GM21515 (cell line): ENCODE results near the gene AMT.
"Not testable (repeated sequence)": the region's sequence is repeated elsewhere in the genome, so short reads cannot be mapped to it uniquely, and the experiment has no call there.

Source experiments
- ATAC-seq: cut with Tn5 transposase; IDR thresholded peaks from one replicate; pipeline ENCODE4 v1.9.1; 2021; ENCODE audit not compliant: unreplicated experiment

The AMT gene

GRCh38 chr3:49427586-49427985 is 5.3 kb upstream of the AMT start:
- no peak for ATAC-seq

GRCh38 chr3:49424816-49425215 is 2.5 kb upstream of the AMT start:
- ATAC-seq, result no peak

GRCh38 chr3:49421890-49422378 is 339 bp downstream of the AMT start:
- no peak for ATAC-seq

GRCh38 chr3:49417516-49418120 is 4.7 kb downstream of the AMT start:
- no peak for ATAC-seq

- no peak for ATAC-seq
Measured at GRCh38 chr3:49416867-49417266, 5.4 kb downstream of the AMT start.

- no peak for ATAC-seq
Measured at GRCh38 chr3:49415931-49416601, 6.2 kb downstream of the AMT start.

- no peak for ATAC-seq
Measured at GRCh38 chr3:49414753-49415152, 7.5 kb downstream of the AMT start.

- ATAC-seq, result no peak
Measured at GRCh38 chr3:49413338-49413734, 8.9 kb downstream of the AMT start.

- ATAC-seq, result no peak
Measured at GRCh38 chr3:49412632-49413337, 9.5 kb downstream of the AMT start.

- ATAC-seq, result peak; percentile 79
Measured at GRCh38 chr3:49411968-49412631, 10.2 kb downstream of the AMT start, which contains the start of the genes RHOA and TCTA. Gene RHOA (minus strand): TSS chr3:49411976. CDS start chr3:49375589, 36,387 bp downstream. Gene TCTA (plus strand): TSS chr3:49412423. CDS start chr3:49412427, 4 bp downstream.

- peak; percentile 28 for ATAC-seq
Measured at GRCh38 chr3:49411535-49411967, 10.7 kb downstream of the AMT start.

- no peak for ATAC-seq
Measured at GRCh38 chr3:49410846-49411534, 11.3 kb downstream of the AMT start.

- ATAC-seq, result no peak
Measured at GRCh38 chr3:49410066-49410845, 12.0 kb downstream of the AMT start.

GRCh38 chr3:49406571-49407565 is 15.4 kb downstream of the AMT start:
- no peak for ATAC-seq

- not testable (repeated sequence) for ATAC-seq
Measured at GRCh38 chr3:49405570-49405969, 16.7 kb downstream of the AMT start.

GRCh38 chr3:49403891-49404290 is 18.4 kb downstream of the AMT start:
- ATAC-seq, result no peak

GRCh38 chr3:49401766-49402165 is 20.5 kb downstream of the AMT start:
- no peak for ATAC-seq

- ATAC-seq, result no peak
Measured at GRCh38 chr3:49399461-49399860, 22.8 kb downstream of the AMT start.

- no peak for ATAC-seq
Measured at GRCh38 chr3:49397470-49397869, 24.8 kb downstream of the AMT start.
